PC-9 (cell line): ENCODE data around the gene DHX58. TPM values are rescaled to one million over a fixed set of nuclear protein-coding genes. Genes with fewer than 3 reads are reported as not detected.

ENCODE experiments used
- BruUV-seq: library from RNA; stranded (reverse); fragments of 400-500 nt; replicated peaks from 2 replicates; lab custom pipeline; 2021; lab: Mats Ljungman, UMichigan
- CTCF ChIA-PET: fragments of 300-600 bp; sonication (Branson Sonifier 250); formaldehyde crosslinking; loops from one replicate; lab custom pipeline; 2022; ENCODE audit warnings: antibody characterized with exemption; lab: Charles Lee
- POLR2A ChIA-PET: fragments of 300-600 bp; sonication (Branson Sonifier 250); formaldehyde crosslinking; loops from one replicate; lab custom pipeline; 2022; ENCODE audit warnings: antibody characterized with exemption; ENCODE audit not compliant: unreplicated experiment; lab: Charles Lee
- DNase-seq, 2 experiments: peaks; one replicate each; pipeline versions ENCODE4 v3.0.0 to v3.0.0-alpha.2; 2015 to 2022; ENCODE audit warnings: mixed read lengths in 1 of 2
- H2AFZ ChIP-seq: fragments of 200-600 bp; sonication (generic); 2 replicates; pipeline ENCODE4 v1.8.1; 2017; ENCODE audit warnings: antibody characterized with exemption
- H3F3A ChIP-seq: fragments of 200-600 bp; sonication (generic); 2 replicates; pipeline ENCODE4 v1.8.1; 2017; ENCODE audit warnings: antibody characterized with exemption, mild to moderate bottlenecking, low read depth; ENCODE audit not compliant: insufficient read depth
- H3K27ac ChIP-seq: fragments of 200-600 bp; sonication (generic); 2 replicates; pipeline ENCODE4 v1.6.1; 2016; ENCODE audit warnings: mixed run types
- H3K27me3 ChIP-seq: fragments of 200-600 bp; sonication (generic); 2 replicates; pipeline ENCODE4 v1.6.1; 2016; ENCODE audit warnings: low read depth, mixed run types; ENCODE audit not compliant: insufficient read depth
- H3K36me3 ChIP-seq: fragments of 200-600 bp; sonication (generic); 2 replicates; pipeline ENCODE4 v1.6.1; 2016; ENCODE audit warnings: low read depth, mixed run types
- H3K4me1 ChIP-seq: fragments of 200-600 bp; sonication (generic); replicated peaks from 2 replicates; pipeline ENCODE4 v1.6.1; 2016; ENCODE audit warnings: mixed run types; ENCODE audit not compliant: insufficient read depth
- H3K4me2 ChIP-seq: fragments of 200-600 bp; sonication (generic); 2 replicates; pipeline ENCODE4 v1.6.1; 2017; ENCODE audit warnings: mixed run types
- H3K4me3 ChIP-seq: fragments of 200-600 bp; sonication (generic); 2 replicates; pipeline ENCODE4 v1.6.1; 2016; ENCODE audit warnings: mixed run types
- H3K79me2 ChIP-seq: fragments of 200-600 bp; sonication (generic); 2 replicates; pipeline ENCODE4 v1.6.1; 2017; ENCODE audit warnings: low read depth, mixed run types
- H3K9me2 ChIP-seq: fragments of 200-600 bp; sonication (generic); 2 replicates; pipeline ENCODE4 v1.8.1; 2017; ENCODE audit warnings: mild to moderate bottlenecking; ENCODE audit not compliant: insufficient read depth
- H3K9me3 ChIP-seq: fragments of 200-600 bp; sonication (generic); 2 replicates; pipeline ENCODE4 v1.8.1; 2016; ENCODE audit warnings: low read depth; ENCODE audit not compliant: insufficient read depth
- H4K20me1 ChIP-seq: fragments of 200-600 bp; sonication (generic); 2 replicates; pipeline ENCODE4 v1.8.1; 2017; ENCODE audit not compliant: insufficient read depth
- CTCF ChIP-seq: fragments of 200-600 bp; sonication (generic); conservative IDR thresholded peaks from 2 replicates; pipeline ENCODE4 v1.6.1; 2017; ENCODE audit warnings: mixed run types, antibody characterized with exemption, mild to moderate bottlenecking, moderate library complexity
- EZH2 ChIP-seq: fragments of 200-600 bp; sonication (generic); IDR thresholded peaks from 2 replicates; pipeline ENCODE4 v1.8.0; 2017; ENCODE audit warnings: antibody characterized with exemption, low read depth
- intact Hi-C: fragments of 100-400 bp; cut with micrococcal nuclease; formaldehyde crosslinking; loops from one replicate; pipeline ENCODE4 v1.10.0; 2022; ENCODE audit not compliant: unreplicated experiment
- total RNA-seq: library from RNA; stranded (reverse); gene quantifications from 2 replicates; pipeline ENCODE4 v1.2.3, GENCODE V29; 2021

The DHX58 gene
- total RNA-seq, 1 experiment from 2014 or later: 17.9 TPM

- no peaks in the 10 kb centered on the region; the same call in 1 of the 2 replicates for H3K4me1 ChIP-seq
- intact Hi-C loops: loop anchor here (1.0 to 2.0 kb wide), 3 partner anchors 92 to 410 kb away; no protein-coding TSS in a partner anchor
- 0 out of 2 replicates have a peak, but pooled peaks cover 3% of the 10 kb centered on the region for H4K20me1 ChIP-seq
- no peaks in the 10 kb centered on the region for H3K9me3 ChIP-seq
- H3K27ac ChIP-seq: no peak overlapping the region
- peak; percentile 65 to 66 for DNase-seq
- H3K4me2 ChIP-seq: no peak overlapping the region
- no TSS peak for BruUV-seq
- no peak overlapping the region for H2AFZ ChIP-seq
- H3F3A ChIP-seq: peaks cover 12% of the 10 kb centered on the region; the same call in 1 of the 2 replicates
- TF ChIP-seq EZH2: no peak
- peak; percentile 91 for TF ChIP-seq CTCF
- no peaks in the 10 kb centered on the region for H3K36me3 ChIP-seq
- H3K4me3 ChIP-seq: no peak overlapping the region
- CTCF ChIA-PET: no interaction called here
- H3K79me2 ChIP-seq: peaks cover 6% of the 10 kb centered on the region
- H3K27me3 ChIP-seq: no peaks in the 10 kb centered on the region
- H3K9me2 ChIP-seq: no peaks in the 10 kb centered on the region
- POLR2A ChIA-PET: interaction anchor here (0.7 kb wide), 1 partner anchor 77 kb away, joined by 8 read pairs; no protein-coding TSS in a partner anchor
Measured at GRCh38 chr17:42116705-42117396, 4.3 kb upstream of the DHX58 start.

GRCh38 chr17:42114118-42114517 lies 1.6 kb upstream of the DHX58 start:
- H2AFZ ChIP-seq: no peak overlapping the region
- no peaks in the 10 kb centered on the region for H3K36me3 ChIP-seq
- H3K27me3 ChIP-seq: no peaks in the 10 kb centered on the region
- no peak overlapping the region for H3K4me3 ChIP-seq
- H3K4me2 ChIP-seq: no peak overlapping the region
- ChIA-PET CTCF (no interaction called here), POLR2A (no interaction called here)
- 0 out of 2 replicates have a peak, but pooled peaks cover 3% of the 10 kb centered on the region for H4K20me1 ChIP-seq
- no peaks in the 10 kb centered on the region for H3K9me2 ChIP-seq
- intact Hi-C loops: no loop called here
- no peaks in the 10 kb centered on the region for H3K9me3 ChIP-seq
- no TSS peak for BruUV-seq
- no peaks in the 10 kb centered on the region for H3K79me2 ChIP-seq
- TF ChIP-seq EZH2 (no peak), CTCF (no peak)
- H3K27ac ChIP-seq: no peak overlapping the region
- peaks cover 10% of the 10 kb centered on the region; the same call in 1 of the 2 replicates for H3F3A ChIP-seq
- DNase-seq: no peak
- no peaks in the 10 kb centered on the region for H3K4me1 ChIP-seq

GRCh38 chr17:42113293-42114069 lies 967 bp upstream of the DHX58 start:
- H3K9me2 ChIP-seq: no peaks in the 10 kb centered on the region
- H3F3A ChIP-seq: peaks cover 10% of the 10 kb centered on the region; the same call in 1 of the 2 replicates
- H3K27me3 ChIP-seq: no peaks in the 10 kb centered on the region
- no peak overlapping the region for H2AFZ ChIP-seq
- DNase-seq: no peak
- TF ChIP-seq CTCF (no peak), EZH2 (no peak)
- H3K9me3 ChIP-seq: no peaks in the 10 kb centered on the region
- H4K20me1 ChIP-seq: 0 out of 2 replicates have a peak, but pooled peaks cover 3% of the 10 kb centered on the region
- intact Hi-C loops: no loop called here
- H3K36me3 ChIP-seq: no peaks in the 10 kb centered on the region
- CTCF ChIA-PET: interaction anchor here (0.6 kb wide), 1 partner anchor 13 kb away, joined by 4 read pairs; no protein-coding TSS in a partner anchor
- H3K79me2 ChIP-seq: no peaks in the 10 kb centered on the region
- H3K27ac ChIP-seq: no peak overlapping the region
- no peak overlapping the region for H3K4me2 ChIP-seq
- H3K4me3 ChIP-seq: no peak overlapping the region
- no peaks in the 10 kb centered on the region for H3K4me1 ChIP-seq
- no TSS peak for BruUV-seq
- POLR2A ChIA-PET: interaction anchor here (0.5 kb wide), 1 partner anchor 406 kb away, joined by 5 read pairs; no protein-coding TSS in a partner anchor
